ENCODE data around the gene RAB11FIP3. TPM values are rescaled to one million over a fixed set of nuclear protein-coding genes. Genes with fewer than 3 reads are reported as not detected.
A peak's percentile ranks its signal among the peaks of the same experiment; 100 is the strongest.

The RAB11FIP3 gene
- total and polyA plus RNA-seq, 8 donors: 22.0 to 67.4 (median 33.2) TPM

DNA sequence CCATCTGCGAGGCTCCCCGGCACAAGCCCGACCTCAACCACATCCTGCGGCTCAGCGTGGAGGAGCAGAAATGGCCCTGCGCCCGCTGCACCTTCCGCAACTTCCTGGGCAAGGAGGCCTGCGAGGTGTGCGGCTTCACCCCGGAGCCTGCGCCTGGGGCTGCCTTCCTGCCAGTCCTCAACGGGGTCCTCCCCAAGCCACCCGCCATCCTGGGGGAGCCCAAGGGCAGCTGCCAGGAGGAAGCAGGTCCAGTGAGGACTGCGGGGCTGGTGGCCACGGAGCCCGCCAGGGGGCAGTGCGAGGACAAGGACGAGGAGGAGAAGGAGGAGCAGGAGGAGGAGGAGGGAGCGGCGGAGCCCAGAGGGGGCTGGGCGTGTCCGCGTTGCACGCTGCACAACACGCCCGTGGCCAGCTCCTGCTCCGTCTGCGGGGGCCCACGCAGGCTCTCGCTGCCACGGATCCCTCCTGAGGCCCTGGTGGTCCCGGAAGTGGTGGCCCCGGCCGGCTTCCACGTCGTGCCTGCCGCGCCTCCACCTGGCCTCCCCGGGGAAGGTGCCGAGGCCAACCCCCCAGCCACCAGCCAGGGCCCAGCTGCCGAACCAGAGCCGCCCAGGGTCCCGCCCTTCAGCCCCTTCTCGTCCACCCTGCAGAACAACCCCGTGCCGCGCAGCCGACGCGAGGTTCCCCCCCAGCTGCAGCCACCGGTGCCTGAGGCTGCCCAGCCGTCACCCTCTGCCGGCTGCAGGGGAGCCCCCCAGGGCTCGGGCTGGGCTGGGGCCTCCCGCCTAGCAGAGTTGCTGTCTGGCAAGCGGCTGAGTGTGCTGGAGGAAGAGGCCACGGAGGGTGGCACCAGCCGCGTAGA is 121.7 kb downstream of the RAB11FIP3 start:
- Histone ChIP-seq H3K27ac (no peak overlapping the region), H3K36me3 (peaks cover 4 to 28% (median 9%) of the 10 kb centered on the region in 3 donors), H3K27me3 (no peaks in the 10 kb centered on the region), H3K4me3 (no peak overlapping the region), H3K9me3 (no peaks in the 10 kb centered on the region), H3K4me1 (no peaks in the 10 kb centered on the region)
- ATAC-seq (peak; percentile 58 to 89 (median 80)), FAIRE-seq (no peak), DNase-seq (peak in 5 of 6 donors; percentile 67 to 88 (median 70))
- 72 to 82% methylated on average over 43 to 60 of the region's 60 CpGs for WGBS, 2 donors
- TF ChIP-seq, protein P1, sequence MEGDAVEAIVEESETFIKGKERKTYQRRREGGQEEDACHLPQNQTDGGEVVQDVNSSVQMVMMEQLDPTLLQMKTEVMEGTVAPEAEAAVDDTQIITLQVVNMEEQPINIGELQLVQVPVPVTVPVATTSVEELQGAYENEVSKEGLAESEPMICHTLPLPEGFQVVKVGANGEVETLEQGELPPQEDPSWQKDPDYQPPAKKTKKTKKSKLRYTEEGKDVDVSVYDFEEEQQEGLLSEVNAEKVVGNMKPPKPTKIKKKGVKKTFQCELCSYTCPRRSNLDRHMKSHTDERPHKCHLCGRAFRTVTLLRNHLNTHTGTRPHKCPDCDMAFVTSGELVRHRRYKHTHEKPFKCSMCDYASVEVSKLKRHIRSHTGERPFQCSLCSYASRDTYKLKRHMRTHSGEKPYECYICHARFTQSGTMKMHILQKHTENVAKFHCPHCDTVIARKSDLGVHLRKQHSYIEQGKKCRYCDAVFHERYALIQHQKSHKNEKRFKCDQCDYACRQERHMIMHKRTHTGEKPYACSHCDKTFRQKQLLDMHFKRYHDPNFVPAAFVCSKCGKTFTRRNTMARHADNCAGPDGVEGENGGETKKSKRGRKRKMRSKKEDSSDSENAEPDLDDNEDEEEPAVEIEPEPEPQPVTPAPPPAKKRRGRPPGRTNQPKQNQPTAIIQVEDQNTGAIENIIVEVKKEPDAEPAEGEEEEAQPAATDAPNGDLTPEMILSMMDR (IDR thresholded peaks at IDR 0.05): peak in 3 of 4 donors; percentile 9 to 31 (median 24)
- intact Hi-C loops (cut with DNase I): no loop called here

DNA sequence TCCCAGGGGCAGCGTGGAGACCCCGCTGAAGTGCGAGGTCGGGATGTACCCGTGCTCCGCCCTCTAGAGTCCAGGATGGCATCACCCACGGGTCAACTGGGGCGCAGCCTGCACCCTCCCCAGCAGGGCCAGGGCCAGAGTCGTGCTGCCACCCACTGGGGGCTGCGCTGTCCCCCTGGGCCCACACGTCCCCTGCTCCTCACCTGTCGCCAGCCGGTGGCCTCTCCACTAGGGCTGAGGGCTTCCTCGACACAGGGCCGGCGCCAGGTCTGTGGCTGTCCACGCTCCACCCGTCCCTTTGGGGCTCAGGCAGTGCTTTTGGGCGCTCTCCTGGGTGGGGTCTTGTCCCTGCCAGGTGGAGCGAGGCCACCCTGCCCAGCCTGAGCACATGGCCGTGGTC is 123.1 kb downstream of the RAB11FIP3 start:
- no peaks in the 10 kb centered on the region for H3K27me3 ChIP-seq
- 93 to 97% methylated on average over 21 of the region's 21 CpGs for WGBS, 2 donors
- peaks cover 6 to 34% (median 11%) of the 10 kb centered on the region in 3 donors for H3K36me3 ChIP-seq
- intact Hi-C loops (cut with DNase I): no loop called here
- H3K4me1 ChIP-seq: no peaks in the 10 kb centered on the region
- no peak overlapping the region for H3K4me3 ChIP-seq
- no peak for FAIRE-seq
- H3K9me3 ChIP-seq: no peaks in the 10 kb centered on the region
- no peak for DNase-seq
- H3K27ac ChIP-seq: no peak overlapping the region
- no peak for ATAC-seq
- TF ChIP-seq, protein P1 (IDR thresholded peaks at IDR 0.05): no peak

DNA sequence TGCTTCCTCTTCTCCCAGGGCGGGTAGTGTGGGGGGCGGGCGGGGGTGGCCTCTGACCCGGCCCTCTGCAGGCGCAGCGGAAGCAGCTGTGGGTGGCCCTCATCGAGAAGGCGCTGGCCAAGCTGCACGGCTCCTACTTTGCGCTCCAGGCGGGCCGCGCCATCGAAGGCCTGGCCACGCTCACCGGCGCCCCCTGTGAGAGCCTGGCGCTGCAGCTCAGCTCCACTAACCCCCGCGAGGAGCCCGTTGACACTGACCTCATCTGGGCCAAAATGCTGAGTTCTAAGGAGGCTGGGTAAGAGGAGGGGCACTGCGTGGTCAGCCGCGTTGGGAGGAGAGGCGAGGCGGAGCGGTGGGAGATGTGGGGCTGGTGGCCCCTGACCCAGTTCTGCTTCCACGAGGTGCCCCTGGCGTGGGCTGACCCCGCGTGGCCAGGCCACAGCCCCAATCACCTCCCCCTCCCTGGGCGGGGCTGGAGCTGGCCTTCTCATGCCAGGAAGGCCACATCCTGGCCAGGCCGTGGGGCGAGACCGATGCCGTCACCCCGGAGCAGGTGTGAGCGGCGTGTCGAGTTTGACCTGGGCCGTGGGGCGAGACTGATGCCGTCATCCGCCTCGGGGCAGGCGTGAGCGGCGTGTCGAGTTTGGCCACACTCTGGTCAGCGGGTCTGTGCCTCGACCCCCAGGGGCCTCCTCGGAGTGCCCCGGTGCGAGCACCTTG is 124.3 kb downstream of the RAB11FIP3 start:
- no peaks in the 10 kb centered on the region for H3K4me1 ChIP-seq
- no peak for ATAC-seq
- intact Hi-C loops (cut with DNase I): no loop called here
- TF ChIP-seq, protein P1 (IDR thresholded peaks at IDR 0.05): no peak
- H3K27ac ChIP-seq: no peak overlapping the region
- H3K4me3 ChIP-seq: no peak overlapping the region
- H3K9me3 ChIP-seq: no peaks in the 10 kb centered on the region
- no peaks in the 10 kb centered on the region for H3K27me3 ChIP-seq
- H3K36me3 ChIP-seq: peaks cover 6 to 34% (median 11%) of the 10 kb centered on the region in 3 donors
- no peak for FAIRE-seq
- no peak for DNase-seq
- 94% methylated on average over 52 to 54 of the region's 54 CpGs for WGBS, 2 donors

DNA sequence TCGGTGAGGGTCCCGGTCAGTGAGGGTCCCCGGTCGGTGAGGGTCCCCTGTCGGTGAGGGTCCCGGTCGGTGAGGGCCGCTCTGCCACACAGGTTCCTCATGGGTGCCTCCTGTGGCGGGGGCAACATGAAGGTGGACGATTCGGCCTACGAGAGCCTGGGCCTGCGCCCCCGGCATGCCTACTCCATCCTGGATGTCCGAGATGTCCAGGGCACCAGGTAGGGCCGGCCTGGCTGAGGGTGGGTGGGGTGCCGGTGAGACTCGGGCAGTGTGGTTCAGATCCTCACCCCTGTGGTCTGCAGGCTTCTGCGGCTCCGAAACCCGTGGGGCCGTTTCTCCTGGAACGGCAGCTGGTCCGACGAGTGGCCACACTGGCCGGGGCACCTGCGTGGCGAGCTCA is 125.8 kb downstream of the RAB11FIP3 start:
- H3K9me3 ChIP-seq: no peaks in the 10 kb centered on the region
- WGBS, 2 donors: 95% methylated on average over 25 to 28 of the region's 28 CpGs
- H3K4me3 ChIP-seq: no peak overlapping the region
- H3K36me3 ChIP-seq: peaks cover 6 to 34% (median 11%) of the 10 kb centered on the region in 3 donors
- TF ChIP-seq, protein P1 (IDR thresholded peaks at IDR 0.05): no peak
- H3K27ac ChIP-seq: no peak overlapping the region
- no peaks in the 10 kb centered on the region for H3K27me3 ChIP-seq
- intact Hi-C loops (cut with DNase I): no loop called here
- FAIRE-seq (no peak), DNase-seq (no peak), ATAC-seq (no peak)
- H3K4me1 ChIP-seq: no peaks in the 10 kb centered on the region

Data from pancreas (tissue), 10 donors.